Measurements from ENCODE around the gene FCRL5. TPM values are rescaled to one million over a fixed set of nuclear protein-coding genes. Genes with fewer than 3 reads are reported as not detected.
A peak's percentile ranks its signal among the peaks of the same experiment; 100 is the strongest.

The FCRL5 gene
- total RNA-seq, 2 experiments from 2014 or later = 44.8 to 73.5 TPM

GRCh38 chr1:157477419-157477818 lies 74.9 kb downstream of the FCRL5 start:
- no TSS peak for BruUV-seq (replicated peaks)
- TF ChIP-seq EZH2phosphoT487 (IDR thresholded peaks at IDR 0.05; ENCODE audit: borderline replicate concordance, low read depth, low read length) = no peak
- TF ChIP-seq, protein P1, sequence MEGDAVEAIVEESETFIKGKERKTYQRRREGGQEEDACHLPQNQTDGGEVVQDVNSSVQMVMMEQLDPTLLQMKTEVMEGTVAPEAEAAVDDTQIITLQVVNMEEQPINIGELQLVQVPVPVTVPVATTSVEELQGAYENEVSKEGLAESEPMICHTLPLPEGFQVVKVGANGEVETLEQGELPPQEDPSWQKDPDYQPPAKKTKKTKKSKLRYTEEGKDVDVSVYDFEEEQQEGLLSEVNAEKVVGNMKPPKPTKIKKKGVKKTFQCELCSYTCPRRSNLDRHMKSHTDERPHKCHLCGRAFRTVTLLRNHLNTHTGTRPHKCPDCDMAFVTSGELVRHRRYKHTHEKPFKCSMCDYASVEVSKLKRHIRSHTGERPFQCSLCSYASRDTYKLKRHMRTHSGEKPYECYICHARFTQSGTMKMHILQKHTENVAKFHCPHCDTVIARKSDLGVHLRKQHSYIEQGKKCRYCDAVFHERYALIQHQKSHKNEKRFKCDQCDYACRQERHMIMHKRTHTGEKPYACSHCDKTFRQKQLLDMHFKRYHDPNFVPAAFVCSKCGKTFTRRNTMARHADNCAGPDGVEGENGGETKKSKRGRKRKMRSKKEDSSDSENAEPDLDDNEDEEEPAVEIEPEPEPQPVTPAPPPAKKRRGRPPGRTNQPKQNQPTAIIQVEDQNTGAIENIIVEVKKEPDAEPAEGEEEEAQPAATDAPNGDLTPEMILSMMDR (conservative IDR thresholded peaks at IDR 0.05; ENCODE audit: low read length) = no peak
- CTCF ChIA-PET (ENCODE audit: unreplicated experiment) = no interaction called here

GRCh38 chr1:157472959-157473358 lies 79.4 kb downstream of the FCRL5 start:
- Histone ChIP-seq H3K4me2 (ENCODE audit: low read length) (no peak overlapping the region), H3K9me2 (ENCODE audit: insufficient read depth, low read length) (no peaks in the 10 kb centered on the region), H3K36me3 (ENCODE audit: insufficient read depth, low read length) (no peaks in the 10 kb centered on the region), H3K4me3 (ENCODE audit: low read depth, low read length, poor library complexity, severe bottlenecking) (no peak overlapping the region), H4K20me1 (ENCODE audit: insufficient read depth, low read length) (no peaks in the 10 kb centered on the region), H3K27ac (ENCODE audit: low read depth, low read length, poor library complexity, severe bottlenecking) (no peak overlapping the region), H3K79me2 (ENCODE audit: insufficient read depth, low read depth, low read length) (no peaks in the 10 kb centered on the region), H3K9me3 (ENCODE audit: low read length) (0 out of 2 replicates have a peak, but pooled peaks cover 10% of the 10 kb centered on the region), H2AFZ (ENCODE audit: low read length) (no peak overlapping the region), H3K4me1 (ENCODE audit: insufficient read depth, low read length, poor library complexity, severe bottlenecking) (peaks cover 15% of the 10 kb centered on the region)
- TF ChIP-seq EZH2phosphoT487 (IDR thresholded peaks at IDR 0.05; ENCODE audit: borderline replicate concordance, low read depth, low read length) = no peak
- TF ChIP-seq, protein P1 (conservative IDR thresholded peaks at IDR 0.05; ENCODE audit: low read length) = no peak
- ChIA-PET POLR2A (no interaction called here), CTCF (ENCODE audit: unreplicated experiment) (no interaction called here)
- intact Hi-C loops (cut with micrococcal nuclease; ENCODE audit: unreplicated experiment) = no loop called here
- no peak for DNase-seq (ENCODE audit: low spot score)
- BruUV-seq (replicated peaks) = no TSS peak

More at GRCh38 chr1:157477419-157477818, 74.9 kb downstream of the FCRL5 start:
- Histone ChIP-seq H3K27ac (ENCODE audit: low read depth, low read length, poor library complexity, severe bottlenecking) (no peak overlapping the region), H3K4me2 (ENCODE audit: low read length) (no peak overlapping the region), H2AFZ (ENCODE audit: low read length) (no peak overlapping the region), H3K9me3 (ENCODE audit: low read length) (0 out of 2 replicates have a peak, but pooled peaks cover 10% of the 10 kb centered on the region), H4K20me1 (ENCODE audit: insufficient read depth, low read length) (no peaks in the 10 kb centered on the region), H3K9me2 (ENCODE audit: insufficient read depth, low read length) (no peaks in the 10 kb centered on the region), H3K79me2 (ENCODE audit: insufficient read depth, low read depth, low read length) (no peaks in the 10 kb centered on the region), H3K4me3 (ENCODE audit: low read depth, low read length, poor library complexity, severe bottlenecking) (no peak overlapping the region), H3K36me3 (ENCODE audit: insufficient read depth, low read length) (no peaks in the 10 kb centered on the region; the same call in 1 of the 2 replicates), H3K4me1 (ENCODE audit: insufficient read depth, low read length, poor library complexity, severe bottlenecking) (peaks cover 3% of the 10 kb centered on the region)
- POLR2A ChIA-PET = no interaction called here
- intact Hi-C loops (cut with micrococcal nuclease; ENCODE audit: unreplicated experiment) = no loop called here
- no peak for DNase-seq (ENCODE audit: low spot score)

- Histone ChIP-seq H3K27ac (ENCODE audit: low read depth, low read length, poor library complexity, severe bottlenecking) (no peak overlapping the region), H3K36me3 (ENCODE audit: insufficient read depth, low read length) (no peaks in the 10 kb centered on the region), H3K79me2 (ENCODE audit: insufficient read depth, low read depth, low read length) (no peaks in the 10 kb centered on the region), H4K20me1 (ENCODE audit: insufficient read depth, low read length) (no peaks in the 10 kb centered on the region), H2AFZ (ENCODE audit: low read length) (peak overlapping the region; percentile 90), H3K4me3 (ENCODE audit: low read depth, low read length, poor library complexity, severe bottlenecking) (no peak overlapping the region), H3K4me1 (ENCODE audit: insufficient read depth, low read length, poor library complexity, severe bottlenecking) (peaks cover 15% of the 10 kb centered on the region), H3K4me2 (ENCODE audit: low read length) (peak overlapping the region; percentile 14), H3K9me3 (ENCODE audit: low read length) (0 out of 2 replicates have a peak, but pooled peaks cover 10% of the 10 kb centered on the region), H3K9me2 (ENCODE audit: insufficient read depth, low read length) (no peaks in the 10 kb centered on the region)
- BruUV-seq (replicated peaks) = no TSS peak
- peak; percentile 11 for DNase-seq (ENCODE audit: low spot score)
- intact Hi-C loops (cut with micrococcal nuclease; ENCODE audit: unreplicated experiment) = no loop called here
- no peak for TF ChIP-seq EZH2phosphoT487 (IDR thresholded peaks at IDR 0.05; ENCODE audit: borderline replicate concordance, low read depth, low read length)
- TF ChIP-seq, protein P1 (conservative IDR thresholded peaks at IDR 0.05; ENCODE audit: low read length) = no peak
- POLR2A ChIA-PET = no interaction called here
- CTCF ChIA-PET (ENCODE audit: unreplicated experiment) = interaction anchor here (0.6 kb wide), 1 partner anchor 258 kb away, joined by 3 read pairs; no protein-coding TSS in a partner anchor
These were observed 80.1 kb downstream of the FCRL5 start for GRCh38 chr1:157472056-157472701.

Measured in OCI-LY7 (cell line).